ENCODE data around the gene WDR54.
A peak's percentile ranks its signal among the peaks of the same experiment; 100 is the strongest.
"Not testable (repeated sequence)": the region's sequence is repeated elsewhere in the genome, so short reads cannot be mapped to it uniquely, and the experiment has no call there.

Gene WDR54

GRCh38 chr2:74439803-74440377, 18.4 kb downstream of the WDR54 start:
- H3K9me3 ChIP-seq (ENCODE audit: control insufficient read depth, low read length), result no peaks in the 10 kb centered on the region
- H3K4me3 ChIP-seq (ENCODE audit: insufficient read depth, low read depth, low read length, poor library complexity, severe bottlenecking), result no peak overlapping the region
- peaks cover 19% of the 10 kb centered on the region for H3K4me1 ChIP-seq (ENCODE audit: control insufficient read depth, insufficient read depth, low read length, poor library complexity, severe bottlenecking)
- H3K27ac ChIP-seq (ENCODE audit: insufficient read depth, low read length, poor library complexity, severe bottlenecking), result no peak overlapping the region
- H3K27me3 ChIP-seq (replicated peaks; ENCODE audit: control insufficient read depth, insufficient read depth, low read length, poor library complexity, severe bottlenecking), result peaks cover 37% of the 10 kb centered on the region
- no peaks in the 10 kb centered on the region for H3K36me3 ChIP-seq (ENCODE audit: control insufficient read depth, insufficient read depth, low read length)
- DNase-seq, result no peak

GRCh38 chr2:74440378-74441169, 19.0 kb downstream of the WDR54 start:
- DNase-seq, result no peak
- peaks cover 37% of the 10 kb centered on the region for H3K27me3 ChIP-seq (replicated peaks; ENCODE audit: control insufficient read depth, insufficient read depth, low read length, poor library complexity, severe bottlenecking)
- H3K4me1 ChIP-seq (ENCODE audit: control insufficient read depth, insufficient read depth, low read length, poor library complexity, severe bottlenecking), result peaks cover 19% of the 10 kb centered on the region
- no peak overlapping the region for H3K4me3 ChIP-seq (ENCODE audit: insufficient read depth, low read depth, low read length, poor library complexity, severe bottlenecking)
- no peaks in the 10 kb centered on the region for H3K9me3 ChIP-seq (ENCODE audit: control insufficient read depth, low read length)
- H3K36me3 ChIP-seq (ENCODE audit: control insufficient read depth, insufficient read depth, low read length), result no peaks in the 10 kb centered on the region
- no peak overlapping the region for H3K27ac ChIP-seq (ENCODE audit: insufficient read depth, low read length, poor library complexity, severe bottlenecking)

GRCh38 chr2:74441170-74441689, 19.7 kb downstream of the WDR54 start:
- Histone ChIP-seq H3K4me3 (ENCODE audit: insufficient read depth, low read depth, low read length, poor library complexity, severe bottlenecking) (peak overlapping the region; percentile 35), H3K9me3 (ENCODE audit: control insufficient read depth, low read length) (no peaks in the 10 kb centered on the region), H3K27ac (ENCODE audit: insufficient read depth, low read length, poor library complexity, severe bottlenecking) (no peak overlapping the region), H3K27me3 (replicated peaks; ENCODE audit: control insufficient read depth, insufficient read depth, low read length, poor library complexity, severe bottlenecking) (peaks cover 37% of the 10 kb centered on the region), H3K36me3 (ENCODE audit: control insufficient read depth, insufficient read depth, low read length) (no peaks in the 10 kb centered on the region), H3K4me1 (ENCODE audit: control insufficient read depth, insufficient read depth, low read length, poor library complexity, severe bottlenecking) (peaks cover 19% of the 10 kb centered on the region)
- DNase-seq, result no peak

- Histone ChIP-seq H3K27ac (ENCODE audit: insufficient read depth, low read length, poor library complexity, severe bottlenecking) (no peak within 1 kb of the TSS), H3K9me3 (ENCODE audit: control insufficient read depth, low read length) (no peaks in the 10 kb centered on the region), H3K36me3 (ENCODE audit: control insufficient read depth, insufficient read depth, low read length) (no peaks in the 10 kb centered on the region), H3K27me3 (replicated peaks; ENCODE audit: control insufficient read depth, insufficient read depth, low read length, poor library complexity, severe bottlenecking) (peaks cover 37% of the 10 kb centered on the region), H3K4me3 (ENCODE audit: insufficient read depth, low read depth, low read length, poor library complexity, severe bottlenecking) (peak within 1 kb of the TSS; percentile 35), H3K4me1 (ENCODE audit: control insufficient read depth, insufficient read depth, low read length, poor library complexity, severe bottlenecking) (peaks cover 19% of the 10 kb centered on the region)
- peak in 1 of 3 donors; percentile 34 for DNase-seq
Measured at GRCh38 chr2:74441690-74442482, 20.4 kb downstream of the WDR54 start, which contains the start of gene RTKN. Gene RTKN (minus strand): TSS chr2:74441937. CDS start chr2:74441816, 121 bp downstream.

- H3K27me3 ChIP-seq (replicated peaks; ENCODE audit: control insufficient read depth, insufficient read depth, low read length, poor library complexity, severe bottlenecking), result peaks cover 37% of the 10 kb centered on the region
- H3K9me3 ChIP-seq (ENCODE audit: control insufficient read depth, low read length); H3K36me3 ChIP-seq (ENCODE audit: control insufficient read depth, insufficient read depth, low read length); H3K27ac ChIP-seq (ENCODE audit: insufficient read depth, low read length, poor library complexity, severe bottlenecking); DNase-seq; H3K4me3 ChIP-seq (ENCODE audit: insufficient read depth, low read depth, low read length, poor library complexity, severe bottlenecking): not testable (repeated sequence)
- H3K4me1 ChIP-seq (ENCODE audit: control insufficient read depth, insufficient read depth, low read length, poor library complexity, severe bottlenecking), result peaks cover 19% of the 10 kb centered on the region
Measured at GRCh38 chr2:74442483-74443297, 21.2 kb downstream of the WDR54 start.

GRCh38 chr2:74444498-74445318, 23.2 kb downstream of the WDR54 start:
- no peak overlapping the region for H3K27ac ChIP-seq (ENCODE audit: insufficient read depth, low read length, poor library complexity, severe bottlenecking)
- H3K27me3 ChIP-seq (replicated peaks; ENCODE audit: control insufficient read depth, insufficient read depth, low read length, poor library complexity, severe bottlenecking), result peaks cover 31% of the 10 kb centered on the region
- H3K4me3 ChIP-seq (ENCODE audit: insufficient read depth, low read depth, low read length, poor library complexity, severe bottlenecking), result no peak overlapping the region
- no peak for DNase-seq
- no peaks in the 10 kb centered on the region for H3K9me3 ChIP-seq (ENCODE audit: control insufficient read depth, low read length)
- peaks cover 19% of the 10 kb centered on the region for H3K4me1 ChIP-seq (ENCODE audit: control insufficient read depth, insufficient read depth, low read length, poor library complexity, severe bottlenecking)
- no peaks in the 10 kb centered on the region for H3K36me3 ChIP-seq (ENCODE audit: control insufficient read depth, insufficient read depth, low read length)

- H3K27ac ChIP-seq (ENCODE audit: insufficient read depth, low read length, poor library complexity, severe bottlenecking), result no peak overlapping the region
- H3K4me1 ChIP-seq (ENCODE audit: control insufficient read depth, insufficient read depth, low read length, poor library complexity, severe bottlenecking), result no peaks in the 10 kb centered on the region
- H3K36me3 ChIP-seq (ENCODE audit: control insufficient read depth, insufficient read depth, low read length), result no peaks in the 10 kb centered on the region
- DNase-seq, result no peak
- no peaks in the 10 kb centered on the region for H3K9me3 ChIP-seq (ENCODE audit: control insufficient read depth, low read length)
- peaks cover 5% of the 10 kb centered on the region for H3K27me3 ChIP-seq (replicated peaks; ENCODE audit: control insufficient read depth, insufficient read depth, low read length, poor library complexity, severe bottlenecking)
- no peak overlapping the region for H3K4me3 ChIP-seq (ENCODE audit: insufficient read depth, low read depth, low read length, poor library complexity, severe bottlenecking)
Measured at GRCh38 chr2:74447230-74447999, 25.9 kb downstream of the WDR54 start.

GRCh38 chr2:74448771-74449170, 27.2 kb downstream of the WDR54 start:
- H3K9me3 ChIP-seq (ENCODE audit: control insufficient read depth, low read length), result no peaks in the 10 kb centered on the region
- no peak overlapping the region for H3K27ac ChIP-seq (ENCODE audit: insufficient read depth, low read length, poor library complexity, severe bottlenecking)
- H3K27me3 ChIP-seq (replicated peaks; ENCODE audit: control insufficient read depth, insufficient read depth, low read length, poor library complexity, severe bottlenecking), result no peaks in the 10 kb centered on the region
- H3K4me1 ChIP-seq (ENCODE audit: control insufficient read depth, insufficient read depth, low read length, poor library complexity, severe bottlenecking), result no peaks in the 10 kb centered on the region
- no peaks in the 10 kb centered on the region for H3K36me3 ChIP-seq (ENCODE audit: control insufficient read depth, insufficient read depth, low read length)
- no peak for DNase-seq
- H3K4me3 ChIP-seq (ENCODE audit: insufficient read depth, low read depth, low read length, poor library complexity, severe bottlenecking), result no peak overlapping the region
